HG02970 (cell line): ENCODE data around the gene QRSL1.
"Not testable (repeated sequence)": the region's sequence is repeated elsewhere in the genome, so short reads cannot be mapped to it uniquely, and the experiment has no call there.

ENCODE experiments used
- ATAC-seq: cut with Tn5 transposase; IDR thresholded peaks from one replicate; pipeline ENCODE4 v1.9.1; 2021; ENCODE audit warnings: mild to moderate bottlenecking, moderate library complexity, moderate number of reproducible peaks; ENCODE audit not compliant: unreplicated experiment, low FRiP score

QRSL1 gene, protein sequence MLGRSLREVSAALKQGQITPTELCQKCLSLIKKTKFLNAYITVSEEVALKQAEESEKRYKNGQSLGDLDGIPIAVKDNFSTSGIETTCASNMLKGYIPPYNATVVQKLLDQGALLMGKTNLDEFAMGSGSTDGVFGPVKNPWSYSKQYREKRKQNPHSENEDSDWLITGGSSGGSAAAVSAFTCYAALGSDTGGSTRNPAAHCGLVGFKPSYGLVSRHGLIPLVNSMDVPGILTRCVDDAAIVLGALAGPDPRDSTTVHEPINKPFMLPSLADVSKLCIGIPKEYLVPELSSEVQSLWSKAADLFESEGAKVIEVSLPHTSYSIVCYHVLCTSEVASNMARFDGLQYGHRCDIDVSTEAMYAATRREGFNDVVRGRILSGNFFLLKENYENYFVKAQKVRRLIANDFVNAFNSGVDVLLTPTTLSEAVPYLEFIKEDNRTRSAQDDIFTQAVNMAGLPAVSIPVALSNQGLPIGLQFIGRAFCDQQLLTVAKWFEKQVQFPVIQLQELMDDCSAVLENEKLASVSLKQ

DNA sequence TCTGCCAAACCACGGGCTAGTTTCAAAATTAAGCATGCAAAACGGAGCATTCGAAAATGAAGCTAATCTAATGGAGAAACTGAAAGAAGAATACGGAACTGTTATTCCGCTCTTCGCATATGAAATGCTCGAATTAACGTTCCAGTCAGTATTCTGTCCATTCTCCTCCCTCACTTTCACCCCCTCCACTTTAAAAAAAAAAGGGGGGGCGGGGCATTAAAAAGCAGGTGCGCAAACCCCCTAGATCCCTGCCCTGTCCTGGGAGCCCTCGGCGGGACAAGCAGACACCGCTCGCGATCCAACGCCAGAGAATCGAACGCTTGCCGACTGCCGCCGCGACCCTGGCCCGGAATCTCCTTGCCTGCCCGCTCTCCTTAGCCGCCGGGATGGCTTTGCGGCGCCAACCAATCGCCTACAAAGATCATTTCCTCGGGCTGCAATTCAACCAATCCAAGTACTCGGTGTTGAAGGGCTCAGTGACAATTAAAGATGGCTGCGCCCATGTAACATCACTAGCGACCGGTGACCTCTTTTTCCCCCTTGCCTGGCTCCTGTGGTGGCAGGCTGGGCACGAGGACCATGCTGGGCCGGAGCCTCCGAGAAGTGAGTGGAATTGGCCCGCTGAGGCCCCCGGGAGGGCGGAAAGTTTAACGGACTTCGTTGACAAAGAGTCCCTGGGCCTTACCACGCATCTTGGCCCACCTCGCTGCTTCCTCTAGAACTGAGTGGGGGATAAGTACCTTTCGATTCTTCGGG, at the start of gene QRSL1, which contains the start of gene RTN4IP1:
Gene QRSL1, plus strand, starts transcription at position 476 of the 756 bp plus-strand sequence. Its CDS starts 104 bp downstream, at position 580.
Gene RTN4IP1, minus strand, starts transcription at position 396 of the 756 bp plus-strand sequence. CDS start 477 bp downstream, outside the sequence.
- peak; percentile 69 for ATAC-seq

DNA sequence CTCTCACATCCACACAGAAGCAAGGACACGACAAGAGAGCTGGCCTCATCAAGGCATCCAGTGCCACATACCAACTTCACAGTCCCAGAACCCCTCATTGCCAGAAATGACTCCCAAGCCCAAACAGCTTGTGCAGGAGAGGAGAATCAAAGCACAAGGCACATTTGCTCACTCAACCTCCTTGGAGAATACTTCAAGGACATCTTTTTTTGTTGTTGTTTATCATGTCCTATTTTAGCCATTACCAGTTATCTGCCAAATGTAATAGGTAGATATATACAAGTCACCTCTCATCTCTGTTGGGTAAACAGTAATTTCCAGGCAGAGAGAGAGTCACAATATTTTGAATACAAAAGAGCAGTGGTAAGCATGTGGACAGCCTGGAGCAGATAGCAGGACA, 47.9 kb upstream of the QRSL1 start:
- no peak for ATAC-seq

DNA sequence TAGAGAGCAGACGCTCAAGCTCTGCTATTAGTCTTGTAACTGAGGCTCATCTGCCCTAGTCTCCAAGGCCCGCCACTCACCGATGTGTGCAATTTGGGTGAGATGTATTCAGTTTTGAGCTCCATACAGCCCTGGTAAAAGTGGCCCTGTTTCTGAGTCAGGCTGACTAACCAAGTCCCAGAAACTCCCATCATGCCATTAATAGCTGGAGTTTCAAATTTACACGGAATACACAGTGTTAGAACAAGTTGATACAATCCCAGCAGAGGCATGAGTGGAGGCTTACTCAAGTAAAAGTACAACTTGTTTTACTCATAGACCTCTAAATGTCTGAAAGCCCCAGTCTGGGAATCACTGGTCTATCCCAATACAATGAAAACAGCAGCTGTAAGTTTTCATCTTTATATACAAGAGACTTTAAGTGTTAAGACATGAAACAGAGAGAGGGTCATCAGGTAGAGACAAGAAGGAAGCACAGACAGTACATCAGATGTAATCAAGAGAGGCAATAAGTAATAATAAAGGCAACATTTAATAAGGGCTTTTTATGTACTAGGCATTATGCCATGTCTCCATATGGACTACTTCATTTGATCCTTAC, 42.5 kb upstream of the QRSL1 start:
- no peak for ATAC-seq

DNA sequence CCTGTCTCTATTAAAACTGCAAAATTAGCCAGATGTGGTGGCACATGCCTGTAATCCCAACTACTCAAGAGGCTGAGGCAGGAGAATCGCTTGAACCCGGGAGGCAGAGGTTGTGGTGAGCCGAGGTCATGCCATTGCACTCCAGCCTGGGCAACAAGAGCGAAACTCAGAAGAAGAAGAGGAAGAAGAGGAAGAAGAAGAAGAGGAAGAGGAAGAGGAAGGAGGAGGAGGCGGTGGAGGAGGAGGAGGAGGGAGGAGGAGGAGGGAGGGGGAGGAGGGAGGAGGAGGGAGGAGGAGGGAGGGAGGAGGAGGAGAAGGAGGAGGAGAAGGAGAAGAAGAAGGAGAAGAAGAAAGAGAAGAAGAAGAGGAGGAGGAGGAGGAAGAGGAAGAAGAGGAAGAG, 40.4 kb upstream of the QRSL1 start:
- not testable (repeated sequence) for ATAC-seq

DNA sequence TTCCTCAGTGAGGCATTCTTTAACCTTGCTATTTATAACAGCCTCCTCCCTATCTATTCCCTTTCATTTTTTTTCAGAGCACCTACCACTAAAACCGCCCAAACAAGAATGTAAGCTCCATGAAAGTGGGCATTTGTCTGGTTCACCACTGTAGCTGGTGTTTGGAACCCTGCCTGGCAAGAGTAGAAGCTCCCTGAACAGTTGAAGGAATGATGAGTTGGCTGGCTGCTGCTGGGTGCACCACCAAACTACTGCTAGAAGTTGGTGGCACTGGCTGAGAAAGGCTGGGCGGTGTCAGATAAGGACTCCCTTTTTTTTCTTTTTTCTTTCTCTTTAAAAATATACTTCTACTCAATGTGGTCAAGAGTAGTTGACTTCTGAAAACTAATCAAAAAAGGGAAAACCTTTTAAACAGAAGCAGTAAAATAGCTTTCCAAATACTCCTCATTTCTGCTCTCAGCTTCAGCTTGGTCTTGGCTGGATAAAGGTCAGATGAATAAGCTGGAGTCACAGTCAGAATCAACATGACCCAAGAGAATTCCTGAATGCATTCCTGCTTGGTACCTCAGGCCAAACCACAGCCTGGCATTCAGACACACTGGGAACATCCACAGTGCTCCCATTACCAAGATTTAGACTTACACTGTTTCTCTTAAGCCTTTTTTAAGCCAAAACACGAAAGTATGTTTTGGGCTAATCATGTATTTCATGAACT, 38.1 kb upstream of the QRSL1 start:
- no peak for ATAC-seq

DNA sequence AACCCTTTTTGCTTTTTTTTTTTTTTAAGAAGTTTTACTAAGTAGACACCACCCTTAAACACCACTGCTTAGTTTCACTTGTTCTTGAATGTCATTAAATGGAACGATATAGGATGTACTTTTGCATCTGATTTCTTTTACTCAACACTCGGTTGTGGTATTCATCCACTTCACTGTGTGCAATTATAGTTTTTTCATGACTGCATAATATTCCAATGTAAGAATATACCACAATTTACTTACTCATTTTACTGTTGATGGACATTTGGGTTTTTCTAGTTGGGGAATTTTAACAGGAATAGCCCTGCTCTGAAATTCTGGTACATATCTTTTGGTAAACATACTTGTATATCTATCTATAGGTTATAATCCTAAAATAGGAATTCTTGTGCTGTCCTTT, 29.9 kb upstream of the QRSL1 start:
- no peak for ATAC-seq

DNA sequence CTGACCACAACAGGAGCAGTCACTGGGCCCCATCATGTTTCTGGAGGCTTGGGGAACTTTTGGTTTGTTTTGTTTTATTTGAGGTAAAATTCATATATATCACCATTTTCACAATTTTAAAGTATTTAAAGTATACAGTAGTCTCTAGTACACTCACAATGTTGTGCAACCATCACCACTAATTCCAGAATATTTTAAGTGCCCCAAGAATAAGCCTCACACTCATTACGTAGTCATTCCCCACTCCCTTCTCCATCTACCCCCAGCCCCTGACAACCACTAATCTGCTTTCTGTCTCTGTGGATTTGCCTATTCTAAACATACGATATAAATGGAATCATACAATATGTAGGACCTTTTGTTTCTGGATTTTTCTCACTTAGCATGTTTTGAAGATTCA, 29.0 kb upstream of the QRSL1 start:
- no peak for ATAC-seq

DNA sequence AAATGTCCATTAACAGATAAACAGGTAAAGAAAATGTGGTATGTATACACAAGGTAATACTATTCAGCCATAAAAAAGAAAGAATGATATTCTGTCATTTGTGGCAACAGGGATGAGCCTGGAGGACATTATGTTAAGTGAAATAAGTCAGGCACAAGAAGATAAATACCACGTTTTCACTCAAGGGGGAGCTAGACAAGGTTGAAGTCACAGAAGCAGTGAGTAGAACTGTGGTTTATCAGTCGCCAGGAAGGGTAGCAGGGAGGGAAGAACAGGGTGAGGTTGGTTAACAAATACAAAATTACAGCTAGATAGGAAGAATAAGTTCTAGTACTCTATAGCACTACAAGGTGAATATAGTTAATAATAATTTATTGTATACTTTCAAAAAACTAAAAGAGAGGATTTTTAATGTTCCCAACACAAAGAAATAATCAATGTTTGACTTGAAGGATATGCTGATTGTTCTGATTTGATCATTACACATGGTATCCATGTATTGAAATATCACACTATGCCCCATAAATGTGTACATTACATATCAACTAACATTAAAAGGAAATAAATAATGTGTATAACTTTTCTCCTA, 21.2 kb upstream of the QRSL1 start:
- ATAC-seq = no peak

DNA sequence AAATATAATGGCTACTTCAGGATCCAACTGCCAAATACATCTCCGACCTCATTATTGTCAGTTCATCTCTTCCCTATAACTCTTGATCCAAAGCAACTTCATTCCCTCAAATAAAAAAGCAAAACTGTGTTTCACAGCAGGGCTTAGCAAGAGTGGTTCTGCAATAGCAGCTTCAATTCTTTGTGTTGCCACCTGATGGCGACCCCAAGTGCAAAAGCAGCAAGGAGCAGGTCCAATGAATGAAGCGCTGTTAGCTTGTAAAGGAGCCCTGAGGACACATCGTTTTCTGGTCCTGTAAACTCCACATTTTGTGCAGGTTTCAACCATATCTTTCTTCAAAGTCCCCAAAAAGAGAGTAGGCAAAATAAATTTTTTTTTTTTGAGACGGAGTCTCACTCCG, 19.7 kb upstream of the QRSL1 start:
- ATAC-seq = no peak

DNA sequence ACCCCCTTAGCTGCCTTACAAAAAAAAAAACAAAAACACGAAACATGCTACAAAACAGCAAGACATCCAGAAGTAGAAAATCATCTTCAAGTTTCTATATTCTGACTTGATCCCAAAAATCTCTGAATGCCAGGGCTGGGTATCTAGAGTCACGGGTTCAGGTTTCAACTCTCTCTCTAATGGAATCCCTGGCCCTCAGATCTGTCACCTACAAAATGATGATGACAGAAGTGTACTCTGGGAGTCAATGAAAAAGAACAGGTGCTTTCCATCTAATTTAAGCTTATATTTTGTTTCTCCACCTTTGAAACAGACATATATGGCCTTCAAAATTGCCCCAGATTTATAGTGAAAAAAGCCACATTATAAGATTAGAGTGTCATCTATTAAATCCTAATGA, 18.3 kb upstream of the QRSL1 start:
- no peak for ATAC-seq

DNA sequence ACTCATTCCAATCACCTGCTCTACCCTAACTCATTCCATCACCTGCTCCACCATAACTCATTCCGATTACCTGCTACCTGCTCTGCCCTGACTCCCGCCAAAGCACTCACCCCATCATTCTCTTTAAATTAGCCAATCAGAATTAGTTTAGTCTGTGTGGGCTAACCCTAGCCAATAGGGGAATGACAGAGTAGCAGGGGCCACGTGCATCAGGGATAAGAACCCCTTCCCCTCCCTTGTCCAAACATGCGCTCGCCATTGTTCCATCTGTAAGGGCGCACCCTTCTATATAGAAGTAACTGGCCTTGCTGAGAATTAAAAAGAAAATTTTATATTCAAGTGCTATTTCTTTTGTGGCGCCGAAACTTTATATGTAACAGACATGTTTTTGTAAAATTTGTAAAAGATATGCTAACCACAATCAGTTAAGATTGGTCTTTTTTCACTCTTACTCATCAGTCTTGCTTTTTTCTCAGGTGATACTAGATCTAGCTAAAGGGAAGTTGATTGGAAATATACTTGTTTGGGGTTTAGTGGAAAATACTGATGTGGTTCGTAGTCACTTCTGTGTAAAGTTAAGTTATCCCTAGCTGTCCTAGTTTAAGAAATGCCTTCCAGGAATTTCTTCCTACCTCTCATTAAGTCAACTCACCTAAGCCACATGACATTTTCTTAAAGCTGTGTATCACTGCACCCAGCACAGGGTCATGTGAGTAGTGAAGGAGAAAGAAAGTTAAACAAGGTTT, 16.5 kb upstream of the QRSL1 start:
- no peak for ATAC-seq

DNA sequence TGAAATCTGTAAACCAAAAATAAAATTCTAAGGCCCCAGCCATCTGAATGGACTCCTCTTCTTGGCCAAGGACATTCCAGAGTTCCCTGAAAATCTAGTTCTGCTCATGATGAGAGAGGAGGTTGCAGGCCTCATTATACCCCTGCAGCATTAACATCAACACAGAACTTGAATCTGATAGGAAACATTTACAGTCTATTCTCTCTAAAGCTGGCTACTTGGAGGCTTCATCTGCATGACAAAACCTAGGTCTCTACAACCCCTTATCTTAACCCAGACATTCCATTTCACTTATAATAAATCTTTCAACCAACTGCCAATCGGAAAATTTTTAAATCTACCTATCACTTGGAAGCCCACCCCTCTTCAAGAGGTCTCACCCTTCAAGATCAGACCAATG, 15.8 kb upstream of the QRSL1 start:
- ATAC-seq = no peak

DNA sequence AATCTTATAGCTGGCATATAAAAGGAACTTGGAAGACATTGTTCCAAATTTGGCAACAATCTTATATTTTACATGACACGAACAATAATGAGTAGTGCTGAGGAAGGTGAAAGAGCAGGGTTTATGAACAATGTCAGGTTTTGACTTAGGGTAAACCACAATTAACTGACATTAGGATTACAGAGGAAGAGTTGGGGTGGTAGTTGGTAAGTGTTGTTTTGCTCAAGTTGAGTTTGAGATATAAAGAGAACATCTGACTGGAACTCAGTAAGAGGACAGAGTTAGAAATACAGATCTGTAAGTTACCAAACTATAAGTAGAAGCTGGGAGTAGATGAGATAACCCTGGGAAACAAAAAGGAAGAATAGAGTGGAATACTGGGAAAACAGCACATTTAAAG, 15.2 kb upstream of the QRSL1 start:
- ATAC-seq = no peak

DNA sequence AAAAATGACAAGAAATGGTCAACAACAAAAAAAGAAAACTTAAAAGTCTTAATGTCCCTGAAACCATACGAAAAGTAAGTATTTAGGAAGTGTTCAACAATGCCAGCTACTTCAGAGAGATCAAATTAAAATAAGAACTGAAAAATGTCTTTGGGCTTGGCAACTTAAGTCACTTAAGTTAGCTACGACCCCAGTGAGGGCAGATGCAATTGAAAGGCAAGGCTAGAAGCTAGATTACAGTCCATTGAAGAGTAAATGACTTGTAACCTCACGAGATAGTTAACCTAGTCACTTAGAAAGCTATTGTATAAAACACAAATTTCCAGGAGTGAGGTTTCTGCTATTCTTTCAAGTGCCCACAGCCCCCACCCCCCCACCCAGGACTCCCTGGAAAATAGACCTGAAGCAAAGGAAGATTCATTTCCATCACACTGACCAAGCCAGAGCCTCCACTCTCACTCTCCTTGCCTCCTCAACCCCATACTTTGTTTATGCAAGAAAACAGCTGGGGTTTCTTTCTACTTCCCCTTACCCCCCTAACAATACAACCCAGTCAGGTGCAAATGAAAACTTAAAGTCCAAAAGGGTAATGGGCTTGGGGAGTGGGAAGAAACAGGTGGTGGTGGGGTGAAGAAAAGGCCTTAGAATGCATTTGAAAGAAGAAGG, 14.7 kb upstream of the QRSL1 start:
- ATAC-seq = no peak

DNA sequence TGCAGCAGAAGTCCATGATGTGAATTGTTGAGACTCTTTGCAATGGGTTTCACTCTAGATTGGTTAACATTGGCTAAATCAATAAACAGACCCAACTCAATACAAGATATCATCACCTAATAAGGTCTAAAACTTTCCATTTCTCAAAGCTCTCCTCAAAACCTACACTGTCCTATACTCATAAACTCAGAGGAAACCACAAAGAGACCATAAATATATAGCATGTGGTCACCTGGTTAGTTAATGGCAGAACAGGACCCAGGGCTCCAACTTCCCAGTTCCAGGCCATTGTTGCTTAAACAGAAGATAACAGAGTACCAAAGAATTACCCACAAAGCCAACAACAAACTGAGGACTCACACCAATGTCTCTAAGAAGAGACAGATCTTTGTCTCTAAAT, 12.1 kb upstream of the QRSL1 start:
- ATAC-seq = no peak

DNA sequence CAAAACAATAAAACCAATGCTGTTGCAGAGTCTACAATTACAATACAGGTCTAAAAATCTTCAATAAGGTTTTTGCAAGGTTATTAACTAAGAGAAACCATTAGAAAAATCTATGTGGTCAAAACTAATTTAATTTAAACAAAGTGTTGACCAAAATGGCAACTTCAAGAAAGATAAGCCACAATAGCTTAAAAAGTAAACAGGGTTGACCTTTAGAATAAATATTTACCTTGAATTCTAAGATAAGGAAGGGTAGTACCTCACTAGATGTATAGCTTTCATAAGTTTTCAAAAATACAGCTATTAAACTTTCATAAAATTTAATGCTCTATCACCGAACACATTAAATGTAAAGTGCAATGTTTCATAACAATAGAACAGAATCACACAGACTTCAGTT, 11.5 kb upstream of the QRSL1 start:
- no peak for ATAC-seq

DNA sequence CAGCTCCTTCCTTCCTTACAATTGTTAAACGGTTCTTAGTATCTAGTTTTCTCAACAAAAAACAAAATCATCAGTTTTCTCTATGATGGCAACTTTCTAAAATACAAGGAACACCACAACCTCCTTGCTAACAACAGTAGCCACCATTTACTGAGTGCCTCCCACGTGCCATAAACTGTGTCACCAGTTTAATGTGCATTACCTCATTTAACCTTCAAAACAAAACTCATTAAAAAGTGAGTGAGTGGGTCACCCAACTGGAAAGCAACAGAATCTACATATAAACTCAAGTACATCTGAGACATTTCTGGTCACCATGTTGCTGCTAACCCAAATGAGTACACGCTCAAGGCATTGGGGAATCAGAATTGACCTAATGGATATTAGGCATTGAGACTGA, 11.1 kb upstream of the QRSL1 start:
- no peak for ATAC-seq

DNA sequence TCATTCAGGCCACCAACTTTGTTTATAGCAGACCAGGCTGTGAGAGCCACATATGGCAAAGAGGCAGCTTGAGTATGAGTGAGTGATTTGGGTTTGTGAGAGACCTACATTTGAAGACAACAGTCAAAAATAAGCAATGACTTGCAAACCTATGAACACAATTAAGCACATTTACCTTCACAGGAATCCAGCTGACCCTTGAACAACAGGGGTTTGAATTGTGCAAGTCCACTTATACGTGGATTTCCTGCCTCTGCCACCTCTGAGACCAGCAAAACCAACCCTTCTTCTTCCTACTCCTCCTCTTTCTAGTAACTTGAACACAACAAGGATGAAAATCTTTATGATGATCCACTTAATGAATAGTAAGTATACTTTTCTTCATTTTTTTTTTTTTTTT, 10.2 kb upstream of the QRSL1 start:
- no peak for ATAC-seq
